Esophagus squamous epithelium (tissue), 5 donors: ENCODE data around the gene PTPRN. TPM values are rescaled to one million over a fixed set of nuclear protein-coding genes. Genes with fewer than 3 reads are reported as not detected.

Experiments used
- DNase-seq: peaks from one replicate; lab custom pipeline; 2025; lab: John Stamatoyannopoulos, UW
- H3K27ac ChIP-seq, 4 donors: fragments of 200-600 bp; sonication (generic); one replicate each; pipeline ENCODE4 v1.5.1; 2016 to 2019; ENCODE audit warnings: mild to moderate bottlenecking in 1 of 4
- H3K27me3 ChIP-seq, 4 donors: fragments of 200-600 bp; sonication (generic); 1 replicate in 3 of 4; 2 replicates in 1 of 4; pipeline versions ENCODE4 v1.5.1 to v1.6.0; 2017 to 2021; ENCODE audit warnings: antibody characterized with exemption in 1 of 4
- H3K36me3 ChIP-seq, 3 donors: fragments of 200-600 bp; sonication (generic); one replicate each; pipeline ENCODE4 v1.5.1; 2016 to 2019
- H3K4me1 ChIP-seq, 3 donors: fragments of 200-600 bp; sonication (generic); one replicate each; pipeline ENCODE4 v1.5.1; 2017 to 2019
- H3K4me3 ChIP-seq, 4 donors: fragments of 200-600 bp; sonication (generic); 1 replicate in 3 of 4; 2 replicates in 1 of 4; pipeline ENCODE4 v1.5.1; 2016 to 2019; ENCODE audit warnings: mild to moderate bottlenecking in 2 of 4, moderate library complexity in 1 of 4
- H3K9me3 ChIP-seq, 3 donors: fragments of 200-600 bp; sonication (generic); one replicate each; pipeline ENCODE4 v1.5.1; 2016 to 2019
- CTCF ChIP-seq, 6 experiments: fragments of 450-650 bp in 4 of 6; fragments of 200-600 bp in 2 of 6; sonication (generic) in 2 of 6; IDR thresholded peaks; one replicate each; pipeline ENCODE4 v1.5.1; 2016 to 2019; ENCODE audit warnings: antibody characterized with exemption in 6 of 6, mild to moderate bottlenecking in 4 of 6, moderate library complexity in 4 of 6
- POLR2A ChIP-seq, 4 donors: fragments of 450-650 bp; IDR thresholded peaks; one replicate each; pipeline ENCODE4 v1.6.1; 2017; ENCODE audit warnings: antibody characterized with exemption in 4 of 4, mild to moderate bottlenecking in 4 of 4, moderate library complexity in 3 of 4
- WGBS, 2 donors: methylation state at CpG; one replicate each; pipeline ENCODE4 v1.1.5; 2018; 5-methylcytosine and 5-hydroxymethylcytosine counted together
- intact Hi-C: fragments of 100-400 bp; cut with DNase I; formaldehyde crosslinking; loops from one replicate; pipeline ENCODE4 v1.15.0; 2022
- total RNA-seq, 4 donors: library from RNA; depleted of rRNA; stranded (reverse); fragments of >200 nt; gene quantifications; one replicate each; pipeline ENCODE4 v1.1.0, GENCODE V29; 2016
- donor health status: DM: yes; HTN: yes; CAD: no.

PTPRN gene
- total RNA-seq, 4 donors from 2014 or later: not detected

DNA sequence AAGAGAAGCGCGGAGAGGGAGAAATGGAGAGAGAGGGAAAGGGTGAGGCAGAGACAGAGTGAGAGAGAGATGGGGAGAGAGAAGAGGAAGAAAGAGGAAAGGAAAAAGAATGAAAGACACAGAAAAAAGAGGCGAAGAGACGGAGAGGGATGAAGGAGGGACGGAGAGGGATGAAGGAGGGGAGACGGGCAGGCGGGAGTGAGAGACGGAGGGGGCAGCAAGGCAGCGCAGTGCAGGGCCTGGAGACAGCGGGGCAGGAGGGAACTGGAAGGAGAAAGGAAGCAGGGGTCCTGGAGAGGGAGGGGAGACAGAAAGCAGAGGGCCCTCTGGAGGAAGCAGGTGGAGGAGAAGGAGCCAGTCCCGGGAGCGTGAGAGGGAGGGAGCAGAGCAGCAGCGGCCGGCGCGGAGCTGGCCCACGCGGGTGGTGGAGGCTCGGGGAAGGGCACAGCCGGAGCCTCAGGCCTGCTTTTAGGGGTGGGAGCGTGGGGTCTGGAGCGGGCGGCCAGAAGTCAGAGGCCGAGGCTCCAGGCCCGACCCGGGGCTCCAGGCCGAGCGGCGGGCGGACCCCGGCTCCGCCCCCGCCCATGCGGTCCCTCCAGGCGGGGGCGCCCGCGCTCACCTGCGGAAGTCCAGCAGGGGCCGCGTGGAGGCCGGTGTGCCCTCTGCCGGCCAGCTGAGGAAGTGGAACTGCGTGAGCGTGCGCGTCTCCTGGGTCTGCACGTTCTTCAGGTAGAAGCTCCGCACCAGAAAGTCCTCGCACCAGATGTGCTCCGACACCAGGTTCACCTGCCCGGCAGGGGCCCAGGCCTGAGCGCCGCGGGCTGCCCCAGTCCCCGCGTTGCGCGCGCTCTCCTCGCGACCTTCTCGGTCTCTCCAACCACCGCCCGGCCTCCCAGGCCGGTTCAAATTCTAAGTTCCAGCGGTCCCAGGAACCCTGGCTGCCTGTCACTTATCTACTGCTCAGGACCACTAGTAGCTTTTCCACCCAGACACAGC lies 14.5 kb downstream of the PTPRN start:
- Histone ChIP-seq H3K9me3 (no peaks in the 10 kb centered on the region), H3K4me1 (peaks cover 15 to 32% (median 16%) of the 10 kb centered on the region in 3 donors), H3K4me3 (peak overlapping the region; percentile 37 to 78 (median 56)), H3K36me3 (no peaks in the 10 kb centered on the region), H3K27me3 (peaks cover 0 to 9% (median 0%) of the 10 kb centered on the region in 4 donors), H3K27ac (peak overlapping the region; percentile 78 to 90 (median 86))
- peak; percentile 52 for DNase-seq
- intact Hi-C loops: loop anchor here (5.0 kb wide), 1 partner anchor 132 kb away; the partner anchor contains the start of gene NHEJ1
- TF ChIP-seq CTCF (IDR thresholded peaks at IDR 0.05): peak; percentile 96 to 100 (median 99)
- peak in 1 of 4 donors; percentile 34 for TF ChIP-seq POLR2A (IDR thresholded peaks at IDR 0.05)
- 15 to 21% methylated on average over 24 to 35 of the region's 67 CpGs for WGBS, 2 donors

DNA sequence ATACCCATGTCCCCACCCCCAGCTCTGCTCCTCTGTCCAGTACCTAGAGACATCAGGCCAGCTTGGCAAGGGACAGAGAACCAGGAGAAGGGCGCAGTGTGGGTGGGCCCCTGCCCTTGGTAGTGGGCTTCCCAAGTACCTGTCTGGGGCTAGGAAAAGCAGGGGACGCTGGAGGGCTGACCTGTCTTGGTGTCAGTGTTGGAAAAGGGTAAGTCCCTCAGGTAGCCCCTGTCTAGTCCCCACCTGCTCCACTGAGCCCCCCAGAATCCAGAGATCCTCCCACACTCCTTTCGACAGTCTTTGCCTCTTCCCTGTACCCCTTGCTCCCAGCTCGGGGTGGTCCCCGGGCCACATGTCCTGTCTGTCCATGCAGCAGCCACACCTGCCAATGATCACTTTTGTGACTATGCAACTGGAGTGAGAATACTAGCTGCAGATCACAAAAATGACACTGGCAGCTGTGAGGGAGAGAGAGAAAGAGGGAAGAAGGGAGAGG lies 15.4 kb downstream of the PTPRN start:
- TF ChIP-seq POLR2A (IDR thresholded peaks at IDR 0.05): no peak
- TF ChIP-seq CTCF (IDR thresholded peaks at IDR 0.05): no peak
- H3K27ac ChIP-seq: peak overlapping the region in 2 of 4 donors; percentile 86
- H3K4me3 ChIP-seq: no peak overlapping the region
- DNase-seq: no peak
- WGBS, 2 donors: 88 to 100% methylated on average over 1 to 4 of the region's 5 CpGs
- intact Hi-C loops: no loop called here
- peaks cover 14 to 38% (median 23%) of the 10 kb centered on the region in 3 donors for H3K4me1 ChIP-seq
- no peaks in the 10 kb centered on the region for H3K27me3 ChIP-seq
- H3K9me3 ChIP-seq: no peaks in the 10 kb centered on the region
- H3K36me3 ChIP-seq: no peaks in the 10 kb centered on the region

GRCh38 chr2:219292616-219293015 lies 16.6 kb downstream of the PTPRN start:
- 92% methylated on average over 9 of the region's 9 CpGs for WGBS, 2 donors
- intact Hi-C loops: no loop called here
- Histone ChIP-seq H3K27me3 (no peaks in the 10 kb centered on the region), H3K4me1 (peaks cover 12 to 45% (median 23%) of the 10 kb centered on the region in 3 donors), H3K27ac (no peak overlapping the region), H3K36me3 (no peaks in the 10 kb centered on the region), H3K4me3 (no peak overlapping the region), H3K9me3 (no peaks in the 10 kb centered on the region)
- no peak for DNase-seq
- TF ChIP-seq POLR2A (IDR thresholded peaks at IDR 0.05): no peak

DNA sequence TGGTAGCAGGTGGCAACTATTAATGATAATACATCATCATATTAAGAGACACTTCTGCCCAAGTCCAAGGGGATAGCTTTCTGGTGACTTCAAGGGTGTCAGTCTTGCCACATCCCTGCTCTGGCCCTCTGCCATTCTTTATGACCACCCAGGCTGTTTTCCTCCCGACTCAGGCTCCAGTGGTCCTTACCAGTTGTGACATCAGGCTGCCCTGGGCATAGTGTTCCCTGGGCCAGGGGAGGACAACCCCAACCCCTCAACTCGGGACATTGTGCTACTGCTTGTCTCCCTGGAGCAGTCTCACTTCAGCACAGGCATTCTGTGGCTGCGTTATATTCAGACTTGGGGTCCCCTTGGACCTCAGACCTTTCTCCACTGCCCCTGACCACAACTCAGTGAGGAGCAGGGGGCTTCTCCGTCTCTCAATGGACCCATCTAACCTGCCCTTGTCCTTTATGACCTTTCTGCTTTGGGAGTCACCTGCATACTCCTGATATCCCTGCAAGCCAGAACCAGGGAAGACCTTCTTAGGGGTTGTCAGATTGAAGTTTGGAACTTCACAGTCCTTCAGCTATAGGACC lies 17.2 kb downstream of the PTPRN start:
- no peak for DNase-seq
- WGBS, 2 donors: 68 to 77% methylated on average over 3 of the region's 4 CpGs
- Histone ChIP-seq H3K36me3 (no peaks in the 10 kb centered on the region), H3K27me3 (no peaks in the 10 kb centered on the region), H3K4me3 (no peak overlapping the region), H3K4me1 (peaks cover 14 to 51% (median 29%) of the 10 kb centered on the region in 3 donors), H3K9me3 (no peaks in the 10 kb centered on the region), H3K27ac (no peak overlapping the region)
- TF ChIP-seq CTCF (IDR thresholded peaks at IDR 0.05) (no peak), POLR2A (IDR thresholded peaks at IDR 0.05) (no peak)
- intact Hi-C loops: no loop called here

- Histone ChIP-seq H3K27me3 (no peaks in the 10 kb centered on the region), H3K36me3 (no peaks in the 10 kb centered on the region), H3K4me3 (no peak overlapping the region), H3K27ac (no peak overlapping the region), H3K4me1 (peaks cover 20 to 58% (median 33%) of the 10 kb centered on the region in 3 donors), H3K9me3 (no peaks in the 10 kb centered on the region)
- TF ChIP-seq CTCF (IDR thresholded peaks at IDR 0.05): no peak
- no peak for TF ChIP-seq POLR2A (IDR thresholded peaks at IDR 0.05)
- WGBS, 2 donors: 65 to 89% methylated on average over 3 to 6 of the region's 7 CpGs
- no peak for DNase-seq
- intact Hi-C loops: no loop called here
Observed at GRCh38 chr2:219291394-219291793, 17.8 kb downstream of the PTPRN start.
